Measurements from ENCODE around the gene SHLD1.

Gene SHLD1

DNA sequence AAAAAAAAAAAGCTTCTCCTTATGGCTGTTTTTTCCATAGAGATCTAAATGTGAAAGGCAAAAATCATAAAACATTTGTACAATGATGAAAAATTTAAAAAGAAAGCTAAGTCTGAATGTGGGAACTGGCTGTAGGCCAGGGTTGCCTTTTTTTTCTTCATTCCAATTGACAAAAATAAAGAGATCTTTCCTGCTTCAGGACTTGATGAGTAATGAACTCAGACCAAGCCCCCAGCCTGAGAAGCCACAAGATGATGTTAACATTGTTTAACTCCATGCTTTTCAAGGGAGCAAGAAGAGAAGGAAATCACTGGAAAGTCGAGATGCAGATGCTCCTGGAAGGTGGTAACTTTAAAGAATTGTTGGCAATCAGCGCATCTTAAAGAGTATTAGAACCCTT, 158.8 kb downstream of the SHLD1 start:
- whole genome bisulfite sequencing, result 86% methylated on average over 2 of the region's 2 CpGs
- no peak overlapping the region for H3K4me3 ChIP-seq (ENCODE audit: low read length)
- no peaks in the 10 kb centered on the region for H3K36me3 ChIP-seq (ENCODE audit: insufficient read depth, low read length)
- peaks cover 13% of the 10 kb centered on the region for H3K27me3 ChIP-seq (ENCODE audit: insufficient read depth, low read length)
- no peaks in the 10 kb centered on the region for H3K9me3 ChIP-seq (ENCODE audit: insufficient read depth, low read depth, low read length)
- H3K9ac ChIP-seq (ENCODE audit: low read depth, low read length), result no peak overlapping the region
- 0 out of 2 replicates have a peak, but pooled peaks cover 7% of the 10 kb centered on the region for H3K4me1 ChIP-seq (ENCODE audit: insufficient read depth, low read length)
- no peak overlapping the region for H3K27ac ChIP-seq (ENCODE audit: low read depth, low read length)

DNA sequence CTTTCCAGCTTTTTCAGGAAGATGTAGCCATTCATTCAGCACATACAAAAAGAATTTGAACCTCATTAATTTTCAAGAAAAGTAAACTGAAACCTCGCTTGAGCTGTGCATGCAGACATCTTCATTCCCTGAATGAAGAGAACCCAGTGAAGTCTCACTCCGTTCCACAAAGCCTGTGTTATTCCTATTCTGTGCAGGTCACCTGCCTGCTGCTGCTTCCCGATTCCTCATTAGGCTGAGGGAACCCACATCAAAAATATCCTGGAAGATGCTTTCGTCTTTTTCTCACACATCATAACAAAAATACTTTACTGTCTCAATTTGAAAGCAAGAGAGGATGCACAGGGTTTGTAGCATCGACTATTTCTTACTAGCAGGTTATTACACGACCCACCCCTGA, 160.0 kb downstream of the SHLD1 start:
- H3K27ac ChIP-seq (ENCODE audit: low read depth, low read length), result no peak overlapping the region
- H3K4me3 ChIP-seq (ENCODE audit: low read length), result no peak overlapping the region
- no peak overlapping the region for H3K9ac ChIP-seq (ENCODE audit: low read depth, low read length)
- peaks cover 13% of the 10 kb centered on the region; the same call in 1 of the 2 replicates for H3K4me1 ChIP-seq (ENCODE audit: insufficient read depth, low read length)
- peaks cover 13% of the 10 kb centered on the region for H3K27me3 ChIP-seq (ENCODE audit: insufficient read depth, low read length)
- no peaks in the 10 kb centered on the region for H3K36me3 ChIP-seq (ENCODE audit: insufficient read depth, low read length)
- 77% methylated on average over 6 of the region's 6 CpGs for WGBS
- H3K9me3 ChIP-seq (ENCODE audit: insufficient read depth, low read depth, low read length), result no peaks in the 10 kb centered on the region

DNA sequence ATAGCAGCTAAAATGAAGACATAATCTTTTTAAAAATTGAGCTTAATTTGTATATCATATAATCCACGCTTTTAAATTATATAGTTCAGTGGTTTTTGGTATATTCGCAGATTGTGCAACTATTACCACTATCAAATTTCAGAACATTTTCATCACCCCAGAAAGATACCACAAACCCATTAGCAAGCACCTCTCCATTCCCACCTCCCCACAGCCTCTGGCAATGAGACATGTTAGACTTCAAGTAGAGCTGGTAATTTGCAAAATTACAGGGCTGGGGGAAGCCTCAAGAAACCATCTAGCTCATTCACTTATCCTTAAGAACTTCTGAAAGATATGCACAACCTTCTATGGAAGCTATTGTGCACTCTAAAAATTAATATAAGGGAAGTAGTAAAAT, 163.0 kb downstream of the SHLD1 start:
- Histone ChIP-seq H3K27me3 (ENCODE audit: insufficient read depth, low read length) (peaks cover 13% of the 10 kb centered on the region), H3K9ac (ENCODE audit: low read depth, low read length) (no peak overlapping the region)
- WGBS, result no CpG with 5 or more reads among the region's 2 CpGs

More for the DNA sequence above, 163.0 kb downstream of the SHLD1 start:
- Histone ChIP-seq H3K9me3 (ENCODE audit: insufficient read depth, low read depth, low read length) (no peaks in the 10 kb centered on the region), H3K27ac (ENCODE audit: low read depth, low read length) (no peak overlapping the region), H3K4me1 (ENCODE audit: insufficient read depth, low read length) (peaks cover 12% of the 10 kb centered on the region; the same call in 1 of the 2 replicates), H3K36me3 (ENCODE audit: insufficient read depth, low read length) (no peaks in the 10 kb centered on the region), H3K4me3 (ENCODE audit: low read length) (no peak overlapping the region)

Data from HUES64 (cell line).